Vagina (tissue), 2 donors: Measurements from ENCODE around the gene DNAH3.

Source experiments
- POLR2A ChIP-seq, 2 donors: fragments of 450-650 bp; IDR thresholded peaks; one replicate each; pipeline ENCODE4 v1.6.1; 2017; ENCODE audit warnings: antibody characterized with exemption in 2 of 2, mild to moderate bottlenecking in 2 of 2, moderate library complexity in 2 of 2
- POLR2AphosphoS5 ChIP-seq, 2 donors: sonication (generic); formaldehyde crosslinking; IDR thresholded peaks; one replicate each; pipeline ENCODE4 v1.9.0; 2017; ENCODE audit warnings: antibody characterized with exemption in 2 of 2, mild to moderate bottlenecking in 2 of 2, low read depth in 1 of 2; ENCODE audit not compliant: insufficient read depth in 1 of 2
- TF ChIP-seq, protein P1 (sequence below), 3 experiments: fragments of 450-650 bp in 2 of 3; fragments of 200-600 bp in 1 of 3; sonication (generic) in 1 of 3; IDR thresholded peaks; one replicate each; pipeline ENCODE4 v1.5.1; 2017 to 2019; ENCODE audit warnings: antibody characterized with exemption in 3 of 3, mild to moderate bottlenecking in 2 of 3, moderate library complexity in 2 of 3

DNA sequence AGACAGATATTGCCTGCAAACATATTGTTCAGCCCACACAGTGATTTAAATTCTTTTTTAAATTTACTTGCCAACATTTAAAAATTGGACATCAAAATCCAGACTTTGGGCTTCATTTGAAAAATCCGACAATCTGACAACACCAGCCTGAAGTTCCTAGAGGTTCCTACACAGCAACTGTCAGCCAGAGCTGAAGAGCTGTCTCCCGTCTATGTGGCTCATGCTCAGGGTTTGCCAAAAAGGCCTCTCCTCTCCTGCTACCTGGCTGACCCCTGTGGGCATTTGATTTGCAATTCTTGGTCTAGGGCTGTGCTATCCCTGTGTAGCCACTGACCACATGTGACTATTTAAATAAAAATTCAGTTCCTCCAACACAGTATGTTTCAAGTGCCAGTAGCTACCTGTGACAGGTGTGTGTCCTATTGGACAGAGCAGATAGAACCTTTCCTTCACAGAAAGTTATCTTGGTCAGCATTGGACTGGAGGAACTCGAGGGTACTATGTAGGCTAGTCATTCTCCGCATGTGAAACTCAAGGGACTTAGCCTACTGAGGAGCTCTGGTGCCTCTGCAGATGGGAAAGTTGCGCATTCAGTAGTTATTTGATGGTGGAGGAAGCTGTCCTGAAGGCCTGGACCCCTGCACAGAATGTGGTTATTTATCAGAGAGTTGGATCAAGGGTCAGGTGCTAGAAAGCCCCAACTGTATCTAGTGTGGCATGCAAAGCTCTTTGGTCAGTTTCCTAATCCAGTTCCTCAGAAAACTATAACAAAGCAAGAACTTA lies 247.3 kb downstream of the DNAH3 start:
- TF ChIP-seq POLR2A (IDR thresholded peaks at IDR 0.05) (no peak), POLR2AphosphoS5 (IDR thresholded peaks at IDR 0.05; ENCODE audit: insufficient read depth in 1 of 2, low read depth in 1 of 2) (no peak)
- TF ChIP-seq, protein P1, sequence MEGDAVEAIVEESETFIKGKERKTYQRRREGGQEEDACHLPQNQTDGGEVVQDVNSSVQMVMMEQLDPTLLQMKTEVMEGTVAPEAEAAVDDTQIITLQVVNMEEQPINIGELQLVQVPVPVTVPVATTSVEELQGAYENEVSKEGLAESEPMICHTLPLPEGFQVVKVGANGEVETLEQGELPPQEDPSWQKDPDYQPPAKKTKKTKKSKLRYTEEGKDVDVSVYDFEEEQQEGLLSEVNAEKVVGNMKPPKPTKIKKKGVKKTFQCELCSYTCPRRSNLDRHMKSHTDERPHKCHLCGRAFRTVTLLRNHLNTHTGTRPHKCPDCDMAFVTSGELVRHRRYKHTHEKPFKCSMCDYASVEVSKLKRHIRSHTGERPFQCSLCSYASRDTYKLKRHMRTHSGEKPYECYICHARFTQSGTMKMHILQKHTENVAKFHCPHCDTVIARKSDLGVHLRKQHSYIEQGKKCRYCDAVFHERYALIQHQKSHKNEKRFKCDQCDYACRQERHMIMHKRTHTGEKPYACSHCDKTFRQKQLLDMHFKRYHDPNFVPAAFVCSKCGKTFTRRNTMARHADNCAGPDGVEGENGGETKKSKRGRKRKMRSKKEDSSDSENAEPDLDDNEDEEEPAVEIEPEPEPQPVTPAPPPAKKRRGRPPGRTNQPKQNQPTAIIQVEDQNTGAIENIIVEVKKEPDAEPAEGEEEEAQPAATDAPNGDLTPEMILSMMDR (IDR thresholded peaks at IDR 0.05) = no peak
